Activated CD4-positive, alpha-beta T cell treated with anti-CD3 and anti-CD28 coated beads, Interleukin-2, amount 50 U/mL, for 1 hour (primary cell): ENCODE measurements around the gene MYL2.

ENCODE experiments used
- DNase-seq: peaks from one replicate; pipeline ENCODE4 v3.0.0-alpha.2; 2020

The MYL2 gene

DNA sequence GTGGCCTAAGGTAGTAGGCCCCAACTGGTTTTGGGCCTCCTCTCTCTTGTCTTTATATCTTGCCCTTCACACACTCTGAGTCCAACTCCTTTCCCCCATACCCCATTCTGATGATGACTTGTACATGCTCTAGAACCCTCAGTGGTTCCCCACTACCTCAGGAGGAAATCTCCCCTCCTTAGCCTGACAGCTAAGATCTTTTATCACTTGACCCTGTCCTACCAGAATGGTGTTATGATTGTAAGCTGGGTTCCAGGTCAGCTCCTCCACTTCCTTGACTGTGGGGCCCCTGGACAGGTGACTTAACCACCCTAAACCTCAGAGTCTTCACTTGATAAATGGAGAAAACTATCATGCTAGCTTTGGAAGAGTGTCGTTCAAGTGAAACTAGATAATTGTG, 9.4 kb upstream of the MYL2 start:
- no peak for DNase-seq

DNA sequence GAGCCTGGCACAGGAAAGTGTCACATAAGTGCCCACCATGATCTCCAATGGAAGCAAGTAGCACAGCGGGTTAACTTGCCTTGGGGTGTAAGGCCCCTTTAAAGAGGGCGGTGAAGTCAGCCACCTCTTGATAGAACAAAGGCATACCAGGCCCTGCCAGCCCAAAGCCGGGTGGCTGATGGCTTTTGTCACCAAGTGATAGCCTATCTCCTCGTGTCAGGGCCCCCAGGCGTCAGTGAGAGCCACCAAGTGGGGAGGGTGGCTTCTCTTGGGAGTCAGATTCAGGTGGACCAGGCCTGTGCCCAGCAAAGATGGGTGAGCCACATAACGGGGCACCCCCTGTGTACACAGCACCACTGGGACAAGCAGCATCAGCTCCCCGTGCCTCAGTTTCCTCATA, 8.3 kb upstream of the MYL2 start:
- no peak for DNase-seq

DNA sequence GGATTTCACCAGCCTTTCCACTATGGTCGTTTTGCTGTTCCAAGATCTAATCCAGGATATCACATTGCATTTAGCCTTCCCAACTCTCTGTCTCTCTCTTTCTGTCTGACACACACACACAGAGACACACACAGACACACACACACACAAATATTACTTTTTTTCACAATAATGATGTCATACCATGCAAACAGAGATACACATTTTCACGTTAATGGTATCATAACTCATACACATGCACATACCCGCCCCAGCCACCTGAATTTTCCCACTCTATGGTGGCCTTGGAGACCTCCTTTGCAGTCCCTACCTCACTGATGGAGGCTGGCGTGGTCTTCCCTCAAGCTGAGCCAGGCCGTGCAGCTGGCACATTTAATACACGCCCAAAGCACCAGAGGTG, 7.2 kb upstream of the MYL2 start:
- no peak for DNase-seq

DNA sequence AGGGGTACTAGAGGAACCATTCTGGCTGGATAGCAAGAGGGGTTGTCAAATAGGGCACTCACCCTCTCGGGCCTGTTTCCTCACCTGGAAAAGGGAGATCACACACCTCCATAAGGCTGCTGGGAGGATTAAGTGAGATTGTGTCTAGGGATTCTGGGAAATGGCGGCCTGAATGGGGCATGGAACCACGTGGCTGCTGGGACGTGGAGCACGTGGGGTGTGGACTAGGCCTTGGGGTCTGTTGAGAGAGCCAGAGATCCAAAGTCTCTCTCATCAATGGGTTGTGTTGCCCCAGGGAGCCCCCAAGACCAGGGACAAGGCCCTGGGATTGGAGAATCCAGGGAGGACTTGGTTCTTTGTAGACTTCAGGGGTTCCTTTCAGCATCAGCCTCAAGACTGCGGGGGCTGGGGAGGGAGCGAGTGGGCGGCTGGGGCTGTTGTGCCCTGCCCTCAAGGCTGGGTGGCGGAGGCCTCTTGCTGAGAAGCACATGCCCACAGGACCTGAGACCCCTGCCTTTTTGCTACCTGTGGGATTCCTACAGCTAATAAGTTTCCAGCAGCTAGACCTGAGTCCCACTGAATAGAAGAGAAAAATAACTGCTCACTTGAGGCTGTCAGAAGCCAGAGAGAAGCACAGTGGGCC, 3.4 kb upstream of the MYL2 start:
- no peak for DNase-seq

DNA sequence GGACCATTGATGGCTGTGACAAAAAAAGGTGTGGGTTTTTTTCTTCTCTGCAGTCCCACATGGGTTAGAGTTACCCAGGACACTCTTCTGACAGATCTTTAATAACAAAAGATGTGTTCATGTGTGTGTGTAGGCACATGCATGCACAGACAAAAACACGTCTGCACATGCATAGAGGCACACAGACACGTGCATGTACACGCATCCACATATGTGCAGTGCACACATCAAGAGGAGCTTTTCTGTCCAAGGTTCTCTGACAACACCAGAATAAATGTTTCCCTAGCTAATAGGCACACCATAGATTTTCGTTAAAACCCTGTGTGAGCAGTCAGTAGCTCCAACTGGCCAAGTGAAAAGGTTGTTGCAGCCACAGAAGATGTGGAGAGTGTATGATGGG, 2.8 kb upstream of the MYL2 start:
- DNase-seq: no peak

DNA sequence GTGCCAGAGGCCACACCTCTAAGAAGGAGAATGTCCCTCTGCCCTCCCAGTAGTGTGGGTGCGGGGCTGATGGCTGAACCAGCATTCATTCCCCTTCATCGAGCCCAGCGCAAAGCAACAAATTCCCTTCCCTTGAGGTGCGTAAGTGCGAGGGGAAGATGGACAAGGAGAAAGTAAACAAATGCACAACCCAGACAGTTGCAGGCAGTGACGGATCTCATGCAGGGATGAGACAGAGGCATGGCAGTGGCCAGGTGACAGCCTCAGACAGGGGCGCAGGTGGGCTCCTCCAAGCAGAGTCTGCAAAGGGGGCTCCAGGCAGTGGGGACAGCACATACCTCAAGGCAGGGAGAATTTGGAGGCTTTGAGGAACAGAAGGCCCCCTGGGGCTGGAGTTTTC, 2.3 kb upstream of the MYL2 start:
- DNase-seq: no peak

DNA sequence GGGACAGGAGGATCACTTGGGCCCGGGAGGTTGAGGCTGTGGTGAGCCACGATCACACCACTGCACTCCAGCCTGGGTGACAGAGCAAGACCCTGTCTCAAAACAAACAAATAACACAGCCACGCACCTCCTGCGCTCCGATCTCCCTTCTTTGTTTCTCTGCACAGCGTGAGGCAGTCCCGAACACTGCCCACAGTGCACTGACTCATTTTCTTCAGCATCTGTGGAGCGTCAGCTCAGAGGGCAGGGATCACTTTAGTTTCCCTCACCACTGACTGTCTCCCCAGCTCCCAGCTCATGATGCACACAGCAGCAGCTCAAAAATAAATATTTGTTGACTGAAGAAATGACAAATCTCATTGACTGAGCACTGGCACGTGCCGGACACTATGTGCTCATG, 883 bp upstream of the MYL2 start:
- no peak for DNase-seq

DNA sequence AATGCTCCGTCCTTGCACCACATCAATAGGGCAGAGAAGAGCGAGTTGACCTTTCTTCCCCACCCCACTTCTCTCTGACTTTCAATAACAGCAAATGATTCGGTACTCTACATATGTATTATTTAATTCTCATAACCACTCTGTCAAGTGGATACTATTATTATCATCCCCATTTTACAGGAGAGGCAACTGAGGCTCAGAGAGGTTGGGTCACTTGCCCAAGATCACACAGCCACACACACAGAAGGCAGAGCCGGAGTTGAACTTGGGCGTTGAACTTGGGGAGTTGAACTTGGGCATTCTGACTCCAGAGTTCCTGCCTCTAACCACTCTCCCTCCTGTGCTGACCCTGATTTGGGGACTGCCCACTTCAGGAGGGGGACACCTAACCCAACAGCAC, 659 bp downstream of the MYL2 start:
- DNase-seq: no peak

DNA sequence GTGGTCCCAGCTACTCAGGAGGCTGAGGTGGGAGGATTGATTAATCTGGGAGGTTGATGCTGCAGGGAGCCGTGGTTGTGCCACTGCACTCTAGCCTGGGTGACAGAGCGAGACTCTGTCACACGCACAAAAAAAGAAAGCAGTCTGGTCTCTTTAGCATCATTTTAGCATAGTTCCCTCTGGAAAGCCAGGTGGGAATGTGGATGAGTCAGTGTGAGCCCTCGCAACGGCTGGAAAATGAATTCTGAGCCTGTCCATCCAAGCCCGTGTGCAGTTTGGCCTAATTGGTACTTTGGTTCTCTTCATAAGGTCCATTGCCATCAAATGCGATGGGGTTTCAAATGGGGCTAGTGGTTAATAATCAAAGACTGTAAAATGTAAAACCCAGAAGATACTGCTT, 2.4 kb downstream of the MYL2 start:
- DNase-seq: no peak

DNA sequence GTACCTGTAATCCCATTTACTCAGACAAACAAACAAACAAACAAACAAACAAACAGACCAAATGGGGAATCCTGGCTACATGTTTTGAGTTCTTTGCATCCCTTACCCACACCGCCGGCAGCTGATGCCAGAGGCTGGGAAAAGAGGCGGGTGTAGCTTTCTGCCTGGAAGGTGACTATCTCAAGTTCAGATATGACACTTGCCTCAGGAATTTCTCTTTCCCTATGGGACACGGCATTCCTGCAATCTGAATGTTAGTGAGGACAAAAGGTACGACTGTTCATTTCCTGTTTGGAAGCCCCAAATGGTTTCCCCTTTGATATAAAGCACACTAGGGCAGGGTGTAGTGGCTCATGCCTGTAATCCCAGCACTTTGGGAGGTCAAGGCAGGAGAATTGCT, 2.9 kb downstream of the MYL2 start:
- DNase-seq: no peak

DNA sequence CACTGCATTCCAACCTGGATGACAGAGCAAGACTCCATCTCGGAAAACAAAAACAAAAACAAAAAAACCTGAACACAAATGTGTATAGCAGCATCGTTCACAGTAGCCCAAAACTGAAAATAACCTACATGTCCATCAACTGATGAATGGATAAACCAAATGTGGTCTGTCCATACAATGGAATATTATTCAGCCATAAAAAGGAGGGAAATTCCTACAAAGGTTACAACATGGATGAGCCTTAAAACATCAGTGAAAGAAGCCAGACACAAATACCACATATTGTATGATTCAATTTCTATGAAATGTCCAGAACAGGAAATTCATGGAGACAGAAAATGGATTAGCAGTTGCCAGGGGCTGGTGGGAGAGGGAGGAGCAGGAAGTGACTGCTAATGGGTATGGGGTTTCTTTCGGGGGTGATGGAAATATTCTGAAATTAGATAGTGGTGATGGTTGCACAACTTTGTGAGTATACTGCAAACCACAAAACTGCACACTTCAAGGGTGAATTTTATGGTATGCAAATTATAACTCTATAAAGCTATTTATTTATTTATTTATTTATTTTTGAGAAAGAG, 4.0 kb downstream of the MYL2 start:
- no peak for DNase-seq

DNA sequence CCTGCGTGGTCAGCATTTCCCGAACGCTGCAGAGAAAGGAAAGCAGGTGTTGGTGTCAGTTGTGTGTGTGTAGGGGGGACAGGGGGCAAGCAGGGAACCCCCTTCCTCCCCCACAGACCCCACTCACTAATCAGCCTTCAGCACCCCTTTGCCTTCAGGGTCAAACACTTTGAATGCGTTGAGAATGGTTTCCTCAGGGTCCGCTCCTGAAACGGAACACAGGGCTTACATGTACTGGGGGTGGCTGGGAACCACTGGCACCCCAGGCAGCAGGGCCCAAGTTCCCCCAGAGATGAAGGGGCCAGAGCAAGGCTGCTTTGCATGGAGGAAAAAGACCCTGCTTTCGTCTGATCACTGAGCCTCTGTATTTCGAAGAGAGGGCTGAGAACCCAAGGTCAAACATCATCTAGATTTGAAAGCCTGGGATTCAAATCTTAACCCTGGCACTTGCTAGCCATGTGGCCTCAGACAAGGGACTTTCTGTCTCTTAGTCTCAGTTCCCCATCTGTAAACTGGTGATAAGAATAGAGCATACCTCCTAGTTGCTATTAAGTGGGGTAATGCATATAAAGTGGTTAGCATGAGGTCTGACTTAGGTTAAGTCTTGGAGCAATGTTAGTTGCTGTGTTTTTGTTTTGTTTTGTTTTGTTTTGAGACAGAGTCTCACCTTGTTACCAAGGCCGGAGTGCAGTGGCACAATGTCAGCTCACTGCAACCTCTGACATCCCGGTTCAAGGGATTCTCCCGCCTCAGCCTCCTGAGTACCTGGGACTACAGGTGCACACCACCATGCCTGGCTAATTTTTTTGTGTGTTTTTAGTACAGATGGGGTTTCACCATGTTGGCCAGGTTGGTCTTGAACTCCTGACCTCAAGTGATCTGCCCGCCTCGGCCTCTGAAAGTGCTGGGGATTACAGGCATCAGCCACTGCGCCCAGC, 7.0 kb downstream of the MYL2 start:
- no peak for DNase-seq

DNA sequence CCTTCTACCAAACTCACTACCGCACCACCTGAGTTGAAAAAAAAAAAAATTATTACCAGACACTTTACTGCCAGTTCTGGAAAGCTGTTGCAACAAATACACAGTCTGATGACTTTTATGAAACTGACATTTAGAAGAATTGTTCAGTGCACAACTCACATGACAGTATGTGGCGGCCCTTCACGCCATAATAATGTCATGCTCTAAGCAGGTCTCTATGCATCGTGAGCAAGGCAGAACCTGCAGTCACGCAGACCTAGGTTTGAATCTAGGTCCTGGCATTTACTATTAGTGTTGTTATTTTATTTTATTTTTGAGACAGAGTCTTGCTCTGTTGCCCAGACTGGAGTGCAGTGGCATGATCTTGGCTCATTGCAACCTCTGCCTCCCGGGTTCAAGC, 8.1 kb downstream of the MYL2 start:
- DNase-seq: no peak

DNA sequence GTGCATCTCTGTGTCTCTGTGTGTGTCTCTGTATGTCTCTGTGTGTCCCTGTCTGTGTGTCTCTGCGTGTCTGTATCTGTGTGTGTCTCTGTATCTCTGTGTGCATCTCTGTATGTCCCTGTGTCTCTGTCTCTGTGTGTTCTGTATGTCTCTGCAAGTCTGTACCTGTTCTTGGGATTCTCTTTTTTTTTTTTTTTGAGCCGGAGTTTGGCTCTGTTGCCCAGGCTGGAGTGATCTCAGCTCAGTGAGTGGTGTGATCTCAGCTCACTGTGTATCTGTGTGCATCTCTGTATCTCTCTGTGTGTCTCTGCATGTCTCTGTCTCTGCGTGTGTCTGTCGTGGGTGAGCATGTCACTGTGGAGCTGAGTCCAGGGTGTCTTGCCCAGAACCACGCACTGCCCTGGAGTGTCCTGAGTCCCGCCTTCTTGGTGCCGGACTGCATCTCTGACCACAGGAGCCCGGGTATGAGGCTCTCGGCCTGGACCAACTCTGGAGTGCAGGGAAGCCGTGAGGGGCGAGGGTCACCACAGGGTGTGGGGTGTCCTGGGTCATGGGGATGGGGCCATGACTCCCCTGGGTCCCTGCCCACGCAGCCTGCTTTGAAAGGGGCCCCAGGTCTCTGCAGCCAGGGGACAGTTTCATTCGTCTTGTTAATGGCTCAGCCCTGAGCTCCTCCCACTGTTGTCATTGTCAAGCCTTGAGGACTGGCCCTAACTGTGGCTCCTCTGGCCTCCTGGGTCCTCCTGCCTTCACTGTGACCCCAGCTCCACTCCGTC, 11.8 kb downstream of the MYL2 start:
- no peak for DNase-seq

DNA sequence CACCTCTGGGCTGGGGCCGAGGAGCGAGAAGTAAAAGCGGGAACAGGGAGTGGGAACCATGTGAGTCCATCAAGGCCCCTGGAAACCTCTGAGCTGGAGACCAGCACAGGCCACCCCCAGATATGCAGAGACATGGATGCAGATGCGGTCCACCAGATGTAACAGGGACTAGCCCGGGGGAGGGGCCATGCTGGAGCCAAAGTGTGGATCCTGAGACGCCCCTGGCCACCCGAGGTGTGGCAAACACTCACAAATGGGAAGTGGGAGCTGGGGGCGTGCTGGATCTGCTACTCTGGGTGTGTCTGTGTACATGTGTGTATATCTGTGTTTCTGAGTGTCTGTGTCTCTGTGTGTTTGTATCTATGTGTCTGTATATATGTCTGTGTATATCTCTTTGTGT, 12.8 kb downstream of the MYL2 start:
- no peak for DNase-seq

DNA sequence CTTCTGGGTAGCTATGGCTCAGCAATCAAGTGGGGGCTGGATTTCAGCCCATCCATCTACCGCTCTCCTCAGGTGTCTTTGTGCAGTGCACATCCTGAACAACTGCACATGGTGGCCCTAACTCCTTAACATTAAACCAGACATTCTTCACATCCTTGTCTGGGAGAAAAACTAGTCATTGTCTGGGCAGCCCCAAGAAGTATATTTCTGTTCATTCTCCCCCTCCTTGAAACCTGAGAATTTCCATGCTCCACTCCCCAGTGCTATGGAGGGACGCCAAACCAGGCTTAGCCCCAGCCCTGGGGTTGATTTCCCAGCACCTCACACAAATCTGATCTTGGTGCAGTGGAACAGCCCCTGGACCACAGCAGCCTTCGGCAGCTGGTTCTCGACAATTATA, 13.4 kb downstream of the MYL2 start:
- no peak for DNase-seq

DNA sequence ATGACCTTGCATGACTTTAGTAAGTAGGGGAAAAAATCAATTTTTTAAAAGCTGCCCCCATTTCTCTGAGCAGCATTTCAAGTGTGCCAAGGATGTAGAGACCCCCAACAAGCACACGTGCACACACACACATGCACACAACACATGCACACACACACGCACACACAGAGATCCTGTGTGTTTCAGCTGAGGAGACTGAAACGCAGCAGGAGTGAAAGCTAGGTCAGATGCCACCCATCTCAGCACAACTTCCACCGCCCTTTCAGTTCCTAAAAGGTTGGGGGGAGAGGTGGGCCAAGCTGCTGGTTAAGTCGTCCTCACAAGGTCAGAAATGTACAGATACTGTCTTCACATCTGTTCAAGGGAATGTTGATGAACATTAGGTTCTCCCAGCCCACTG, 13.9 kb downstream of the MYL2 start:
- no peak for DNase-seq

DNA sequence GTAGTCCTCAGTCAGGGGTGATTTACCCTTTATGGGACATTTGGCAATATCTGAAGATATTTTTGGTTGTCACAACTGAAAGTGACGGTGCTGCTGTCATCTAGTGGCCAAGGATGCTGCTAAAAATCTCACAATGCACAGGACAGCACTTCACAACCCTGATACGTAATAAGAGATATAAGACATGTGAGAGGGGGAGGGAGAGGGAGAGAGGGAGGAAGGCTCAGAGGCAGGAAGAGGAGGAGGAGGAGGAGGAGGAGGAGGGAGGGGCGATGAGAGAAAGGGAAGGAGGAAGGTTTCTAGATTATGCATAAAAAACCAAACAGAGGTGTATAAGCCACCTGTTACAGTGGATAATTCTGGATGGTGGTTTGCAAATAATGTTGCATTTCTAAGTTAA, 14.3 kb downstream of the MYL2 start:
- no peak for DNase-seq

DNA sequence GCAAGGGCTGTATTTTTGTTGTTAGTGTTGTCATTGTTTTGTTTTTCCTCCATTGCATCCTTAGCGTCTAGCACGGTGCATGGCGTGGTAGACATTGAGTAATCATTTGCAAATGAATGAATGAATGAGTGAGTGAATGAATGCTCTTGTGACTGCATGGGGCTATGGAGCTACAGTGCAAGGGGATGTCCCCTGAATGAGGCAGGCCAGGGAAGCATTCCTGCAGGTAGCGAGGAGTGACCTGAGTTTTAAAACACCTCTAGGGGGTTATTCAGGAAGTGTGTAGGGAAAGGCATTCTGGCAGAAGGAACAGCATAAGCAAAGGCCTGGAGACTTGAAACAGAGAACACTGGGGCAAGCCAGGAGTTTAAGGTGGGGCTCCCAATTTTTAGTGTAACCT, 16.9 kb downstream of the MYL2 start:
- DNase-seq: no peak

DNA sequence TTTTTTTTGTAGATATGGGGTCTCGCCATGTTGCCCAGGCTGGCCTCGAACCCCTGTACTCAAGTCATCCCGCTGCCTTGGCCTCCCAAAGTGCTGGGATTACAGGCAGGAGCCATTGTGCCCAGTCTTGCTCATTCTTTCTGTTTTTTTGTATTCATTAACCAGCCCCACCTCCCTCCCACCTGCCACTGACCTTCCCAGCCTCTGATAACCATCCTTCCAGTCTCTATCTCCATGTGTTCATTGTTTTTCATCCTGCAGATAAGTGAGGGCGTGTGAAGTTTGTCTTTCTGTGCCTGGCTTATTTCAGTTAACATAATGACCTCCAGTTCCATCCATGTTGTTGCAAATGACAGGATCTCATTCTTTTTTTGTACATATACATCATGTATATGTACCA, 19.0 kb downstream of the MYL2 start:
- DNase-seq: no peak

DNA sequence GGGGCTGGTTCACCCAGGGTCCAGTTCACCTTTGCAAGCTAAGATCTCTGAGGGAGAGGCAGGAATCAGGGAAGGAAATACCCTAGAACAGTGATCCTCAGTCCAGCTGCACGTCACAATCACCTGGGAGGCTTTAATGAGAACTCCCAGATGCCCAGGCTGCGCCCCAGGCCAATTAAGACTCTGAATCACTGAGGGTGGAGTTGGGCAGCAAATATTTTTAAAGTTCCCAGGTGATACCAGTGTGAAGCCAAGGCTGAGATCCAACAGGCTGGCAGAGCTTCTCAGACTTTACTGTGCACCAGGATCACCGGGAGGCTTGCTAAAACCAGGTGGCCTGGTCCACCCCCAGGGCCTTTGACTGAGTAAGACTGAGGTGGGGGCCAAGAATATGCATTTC, 23.8 kb downstream of the MYL2 start:
- DNase-seq: no peak

DNA sequence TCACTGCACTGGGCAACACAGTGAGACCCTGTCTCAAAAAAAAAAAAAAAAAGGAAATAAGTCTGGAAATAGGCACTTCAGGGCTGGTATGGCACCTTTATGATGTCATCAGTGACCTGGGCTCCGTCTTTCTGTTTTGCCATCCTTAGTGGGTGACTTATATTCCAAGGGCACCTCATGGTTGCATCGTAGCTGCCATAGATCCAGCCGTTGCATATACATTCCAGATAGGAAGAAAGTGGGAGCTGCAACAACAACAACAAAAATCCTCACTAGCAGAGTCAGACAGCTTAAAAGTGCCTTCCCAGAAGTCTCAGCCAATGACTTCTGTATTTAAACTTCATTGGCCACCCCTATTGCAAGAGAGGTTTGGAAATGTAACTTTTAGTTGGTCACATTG, 26.4 kb downstream of the MYL2 start:
- no peak for DNase-seq

DNA sequence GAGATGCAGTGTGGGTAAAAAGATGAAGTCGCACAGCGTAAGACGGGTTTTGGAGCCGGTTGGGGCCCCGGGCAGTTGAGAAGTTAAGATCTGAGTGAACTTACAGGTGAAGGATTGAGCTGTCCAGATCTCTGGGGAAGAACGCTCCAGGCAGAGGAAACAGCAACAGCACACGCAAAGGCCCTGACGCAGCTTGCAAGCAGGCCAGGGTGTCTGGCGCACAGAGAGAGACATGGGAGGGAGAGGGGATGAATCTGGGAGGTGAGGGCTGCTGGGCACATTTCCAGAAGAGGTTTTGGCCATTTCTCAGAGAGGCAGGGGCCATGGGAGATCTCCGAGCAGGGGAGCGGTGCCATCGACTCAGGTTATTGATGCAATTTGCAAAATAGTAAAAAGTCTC, 31.0 kb downstream of the MYL2 start:
- no peak for DNase-seq
